Cerebellar nuclear complex (tissue), 1 donor: ENCODE results near the gene VTCN1.
"Not testable (repeated sequence)": the region's sequence is repeated elsewhere in the genome, so short reads cannot be mapped to it uniquely, and the experiment has no call there.

Source experiments
- DNase-seq, 2 experiments: peaks; one replicate each; lab custom pipeline; 2025; lab: John Stamatoyannopoulos, UW

Gene VTCN1, protein sequence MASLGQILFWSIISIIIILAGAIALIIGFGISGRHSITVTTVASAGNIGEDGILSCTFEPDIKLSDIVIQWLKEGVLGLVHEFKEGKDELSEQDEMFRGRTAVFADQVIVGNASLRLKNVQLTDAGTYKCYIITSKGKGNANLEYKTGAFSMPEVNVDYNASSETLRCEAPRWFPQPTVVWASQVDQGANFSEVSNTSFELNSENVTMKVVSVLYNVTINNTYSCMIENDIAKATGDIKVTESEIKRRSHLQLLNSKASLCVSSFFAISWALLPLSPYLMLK

DNA sequence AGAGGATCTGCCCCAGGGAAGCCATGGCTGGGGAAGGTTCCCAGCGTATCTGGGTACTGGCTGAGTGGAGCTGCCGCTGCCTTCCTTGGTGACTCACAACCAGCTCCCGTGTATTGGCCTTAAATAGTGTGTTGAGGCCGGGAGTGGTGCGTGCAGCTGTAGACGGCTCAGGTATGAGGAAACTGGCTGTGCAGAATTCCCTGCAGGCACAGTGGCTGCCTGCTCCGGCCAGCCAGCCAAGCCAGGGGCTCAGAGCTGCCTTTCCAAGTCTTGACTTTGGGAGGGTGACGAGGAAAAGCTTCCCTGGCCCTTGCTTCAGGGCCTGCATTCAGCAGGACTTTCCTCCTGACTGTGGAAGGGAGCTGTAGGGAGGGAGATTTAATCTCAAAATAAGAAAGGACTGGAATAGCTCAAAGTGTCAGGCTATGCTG is at the start of gene VTCN1:
Gene VTCN1 (minus strand): TSS at position 97 of the 431 bp plus-strand sequence. CDS start 72 bp downstream, at position 25.
- DNase-seq = no peak

DNA sequence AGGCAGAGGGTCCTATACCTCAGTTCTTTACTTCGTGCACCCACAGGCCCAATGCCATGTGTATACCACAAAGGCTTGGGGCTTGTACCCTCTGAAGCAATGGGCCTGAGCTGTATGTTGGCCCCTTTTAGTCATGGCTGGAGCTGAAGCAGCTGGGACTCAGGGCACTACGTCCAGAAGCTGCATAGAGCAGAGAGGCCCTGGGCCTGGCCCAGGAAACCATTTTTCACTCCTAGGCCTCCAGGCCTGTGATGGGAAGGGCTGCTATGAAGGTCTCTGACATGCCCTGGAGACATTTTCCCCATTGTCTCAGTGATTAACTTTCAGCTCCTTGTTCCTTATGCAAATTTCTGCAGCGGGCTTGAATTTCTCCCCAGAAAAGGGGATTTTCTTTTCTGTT is 48.1 kb upstream of the VTCN1 start:
- no peak for DNase-seq

DNA sequence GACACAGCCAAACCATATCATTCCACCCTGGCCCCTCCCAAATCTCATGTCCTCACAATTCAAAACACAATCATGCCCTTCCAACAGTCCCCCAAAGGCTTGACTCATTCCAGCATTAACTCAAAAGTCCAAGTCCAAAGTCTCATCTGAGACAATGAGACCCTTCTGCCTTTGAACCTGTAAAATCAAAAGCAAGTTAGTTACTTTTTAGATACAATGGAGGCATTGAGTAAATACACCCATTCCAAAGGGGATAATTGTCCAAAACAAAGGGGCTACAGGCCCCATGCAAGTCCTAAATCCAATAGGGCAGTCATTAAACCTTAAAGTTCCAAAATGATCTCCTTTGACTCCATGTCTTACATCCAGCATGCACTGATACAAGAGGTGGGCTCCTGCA is 47.3 kb upstream of the VTCN1 start:
- DNase-seq = not testable (repeated sequence)

DNA sequence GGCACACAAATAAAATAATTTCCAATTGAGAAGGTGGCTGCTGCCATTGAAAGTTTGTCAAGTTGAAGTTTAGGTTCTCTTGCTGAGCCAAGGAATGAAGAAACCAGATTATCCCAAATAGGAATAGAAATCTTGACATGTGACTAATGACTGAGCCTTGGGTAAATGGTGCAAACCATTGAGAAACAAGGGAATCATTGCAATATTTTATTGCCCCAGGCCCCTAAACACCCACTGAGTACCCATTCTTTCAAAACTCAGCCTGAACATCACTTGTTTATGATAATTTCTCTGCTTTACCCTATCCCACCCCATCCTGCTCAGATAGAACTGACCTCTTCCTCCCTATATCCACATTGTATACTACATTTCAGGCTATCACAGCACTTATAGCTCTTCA is 46.6 kb upstream of the VTCN1 start:
- DNase-seq = no peak

DNA sequence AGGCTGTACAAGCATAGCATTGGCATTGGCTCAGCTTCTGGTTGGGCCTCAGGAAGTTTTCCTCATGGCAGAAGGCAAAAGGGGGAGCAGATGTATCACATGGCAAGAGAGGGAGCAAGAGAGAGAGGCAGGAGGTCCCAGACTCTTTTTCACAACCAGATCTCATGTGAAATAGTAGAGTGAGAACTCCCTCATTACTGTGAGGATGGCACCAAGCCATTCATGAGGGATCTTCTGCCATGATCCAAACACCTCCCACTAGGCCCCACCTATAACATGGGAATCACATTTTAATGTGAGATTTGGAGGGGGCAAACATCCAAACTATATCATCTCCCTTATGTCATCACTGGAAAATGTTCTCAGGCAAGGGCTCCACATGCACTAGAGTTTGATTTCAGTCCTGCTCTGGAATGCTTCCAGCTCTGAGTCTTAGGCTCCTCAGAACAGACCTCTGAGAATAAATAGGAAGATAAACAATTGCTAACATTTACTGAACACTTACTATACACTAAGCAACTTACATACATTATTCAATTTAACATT is 39.4 kb upstream of the VTCN1 start:
- DNase-seq = no peak

DNA sequence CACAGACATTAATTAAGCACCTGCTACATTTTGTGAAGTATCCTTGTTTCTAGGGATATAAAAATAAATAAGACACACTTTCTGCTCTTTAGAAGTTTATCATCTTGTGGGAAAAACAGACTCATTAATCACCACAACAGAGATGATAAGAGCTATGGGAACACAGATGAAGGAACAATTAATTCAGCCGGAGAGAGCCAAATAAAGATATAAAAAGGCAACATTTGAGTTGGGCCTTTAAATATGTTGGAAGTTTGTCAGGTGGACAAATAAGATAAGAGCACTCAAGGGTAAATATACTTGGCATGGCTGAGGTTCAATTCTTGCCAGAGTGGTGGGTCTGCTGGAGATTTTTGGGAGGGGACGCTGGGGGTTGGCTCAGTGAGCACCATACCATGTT is 34.2 kb upstream of the VTCN1 start:
- DNase-seq = no peak

DNA sequence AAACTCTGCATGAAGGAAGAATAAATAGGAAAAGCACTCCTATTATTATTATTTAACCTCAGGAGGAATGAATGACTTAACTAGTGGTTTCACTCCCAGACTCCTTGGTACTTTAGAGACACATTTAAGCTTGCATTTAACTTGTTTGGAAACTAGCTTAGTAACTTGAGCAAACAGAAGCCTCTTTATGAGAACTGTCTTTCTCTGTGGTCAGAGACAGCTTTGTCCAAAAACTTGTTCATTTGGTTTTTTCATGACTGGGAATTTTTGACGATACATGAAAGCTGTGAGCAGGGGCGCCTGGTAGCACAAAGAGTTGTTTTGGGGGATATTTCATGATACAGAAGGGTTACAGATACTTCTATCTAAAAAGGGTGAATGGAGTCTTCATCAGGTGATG is 33.6 kb upstream of the VTCN1 start:
- DNase-seq = no peak

DNA sequence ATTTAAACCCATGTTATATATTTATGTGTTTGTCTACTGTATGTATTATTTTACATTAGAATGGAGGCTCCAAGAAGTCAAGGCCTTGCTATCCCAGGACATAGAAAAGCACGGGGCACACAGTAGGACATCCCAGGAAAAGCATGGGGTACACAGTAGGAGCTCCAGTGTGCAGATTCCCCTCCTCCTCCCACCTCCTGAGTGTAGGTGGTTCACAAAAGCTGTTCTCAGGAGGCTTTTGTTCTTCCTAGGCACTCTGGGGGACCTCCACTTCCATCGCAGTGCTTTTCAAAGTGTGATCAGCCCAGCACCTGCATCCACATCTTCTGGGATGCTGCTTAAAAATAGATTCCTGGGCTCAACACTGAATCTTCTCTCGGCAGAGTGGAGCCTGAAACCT is 30.8 kb upstream of the VTCN1 start:
- no peak for DNase-seq

DNA sequence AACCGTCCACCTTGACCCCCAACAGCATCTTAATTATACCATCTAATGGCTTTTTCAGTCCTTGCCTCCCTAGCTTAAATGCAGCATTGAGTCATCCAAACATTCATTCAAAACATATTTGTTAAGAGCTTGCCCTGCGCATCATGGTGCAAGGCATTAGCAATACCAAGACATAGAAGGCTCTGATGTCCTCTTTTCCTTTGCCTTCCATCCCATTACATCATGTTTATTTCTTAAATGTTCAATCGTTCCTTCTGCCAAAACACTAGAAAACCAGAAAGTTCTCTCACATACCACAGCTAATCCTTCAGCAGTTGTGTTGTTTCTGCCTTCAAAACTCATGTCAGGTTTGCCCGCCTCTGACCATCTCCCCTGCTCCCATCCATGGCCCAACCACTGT is 29.8 kb upstream of the VTCN1 start:
- DNase-seq = no peak

DNA sequence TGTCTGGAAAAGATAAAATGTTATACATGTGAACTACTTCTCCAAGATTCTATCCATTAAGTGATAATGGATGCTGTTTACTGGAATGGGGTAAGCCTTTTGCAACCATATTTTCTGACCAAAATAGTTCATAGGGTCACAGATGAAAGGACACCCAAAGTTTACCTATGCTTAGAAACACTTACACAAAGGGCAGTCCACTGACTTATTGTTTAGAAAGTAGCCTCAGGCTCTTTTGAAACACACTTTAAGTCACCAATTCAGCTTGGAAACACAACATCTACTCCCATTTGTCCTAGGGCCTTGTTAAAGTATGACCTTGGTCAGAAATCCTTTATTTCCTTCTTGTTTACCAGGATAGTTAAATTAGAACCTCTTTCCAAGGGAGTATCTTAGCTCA is 28.7 kb upstream of the VTCN1 start:
- no peak for DNase-seq

DNA sequence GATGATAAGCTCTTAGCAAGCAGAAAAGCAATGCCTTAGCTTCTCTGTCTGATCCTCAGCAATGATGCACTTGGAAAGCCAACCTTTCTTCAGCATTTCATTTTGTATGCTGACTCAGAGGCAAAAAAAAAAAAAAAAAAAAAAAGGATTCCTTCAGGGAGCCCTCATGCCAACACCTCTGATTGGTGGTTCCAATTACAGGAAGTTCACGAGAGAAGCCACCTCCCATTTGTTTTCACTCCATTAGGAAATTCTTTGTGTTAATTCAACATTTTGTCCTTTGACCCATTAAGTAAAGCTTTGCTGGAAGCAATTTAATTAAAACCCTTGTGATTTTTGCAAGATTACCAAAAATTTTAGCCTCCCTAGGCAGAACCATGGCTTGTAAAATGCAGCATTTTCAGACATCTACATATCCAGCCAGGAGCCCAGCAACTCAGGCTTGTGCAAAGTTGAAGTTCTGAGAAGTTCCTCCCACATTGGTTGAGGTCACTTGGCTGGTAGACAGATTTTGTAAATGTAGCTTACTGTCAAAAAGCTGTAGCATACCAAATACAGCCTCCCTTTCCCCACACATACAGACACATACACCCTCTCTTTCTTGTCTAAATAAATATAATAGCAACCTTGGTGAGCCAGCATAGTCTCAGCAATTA is 27.1 kb upstream of the VTCN1 start:
- no peak for DNase-seq

DNA sequence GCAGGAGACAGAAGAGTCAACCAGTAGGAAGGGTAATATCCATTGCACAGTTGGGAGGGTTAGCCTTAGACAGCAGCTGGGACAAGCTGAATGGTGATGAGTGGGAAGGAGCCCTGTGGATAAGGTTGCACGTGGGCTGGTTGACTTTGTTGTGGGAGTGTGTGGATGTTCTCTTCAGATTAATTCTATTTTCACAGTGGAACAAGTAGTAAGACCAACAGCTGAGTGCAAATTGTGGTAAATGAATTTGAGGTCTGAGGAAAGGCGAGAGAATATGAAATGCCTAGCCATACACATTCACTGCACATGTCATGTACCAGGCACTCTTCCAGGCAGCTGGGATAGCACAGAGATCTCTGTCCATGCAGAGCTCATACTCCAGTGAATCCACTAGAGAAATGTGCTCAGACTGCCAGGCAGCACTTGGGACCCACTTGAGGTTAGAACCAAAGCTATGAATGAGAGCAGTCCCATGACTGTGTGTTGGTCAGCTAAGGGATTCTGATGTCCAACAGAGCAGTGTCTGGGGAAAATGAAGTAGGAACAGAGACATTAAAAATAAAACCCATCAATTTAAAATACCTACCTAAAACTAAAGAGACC is 25.2 kb upstream of the VTCN1 start:
- DNase-seq = no peak

DNA sequence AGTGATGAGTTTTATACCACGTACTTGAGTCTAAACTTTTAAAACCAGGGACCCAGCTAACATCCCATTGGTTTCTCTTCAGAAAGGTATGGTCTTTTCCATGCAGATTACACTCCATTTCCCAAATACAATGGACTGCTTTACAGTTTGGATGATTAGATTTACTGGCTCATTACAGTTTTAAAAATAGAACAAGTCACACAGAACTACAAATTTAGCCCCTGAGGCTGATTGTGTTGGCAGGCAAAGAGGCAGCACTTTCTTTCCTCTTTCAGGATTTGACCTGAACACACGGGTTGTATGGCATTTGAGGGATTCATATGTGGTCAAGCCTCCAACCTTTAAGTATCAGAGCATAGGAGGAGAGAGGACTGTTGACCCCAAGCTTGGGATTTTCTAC is 21.8 kb upstream of the VTCN1 start:
- no peak for DNase-seq

DNA sequence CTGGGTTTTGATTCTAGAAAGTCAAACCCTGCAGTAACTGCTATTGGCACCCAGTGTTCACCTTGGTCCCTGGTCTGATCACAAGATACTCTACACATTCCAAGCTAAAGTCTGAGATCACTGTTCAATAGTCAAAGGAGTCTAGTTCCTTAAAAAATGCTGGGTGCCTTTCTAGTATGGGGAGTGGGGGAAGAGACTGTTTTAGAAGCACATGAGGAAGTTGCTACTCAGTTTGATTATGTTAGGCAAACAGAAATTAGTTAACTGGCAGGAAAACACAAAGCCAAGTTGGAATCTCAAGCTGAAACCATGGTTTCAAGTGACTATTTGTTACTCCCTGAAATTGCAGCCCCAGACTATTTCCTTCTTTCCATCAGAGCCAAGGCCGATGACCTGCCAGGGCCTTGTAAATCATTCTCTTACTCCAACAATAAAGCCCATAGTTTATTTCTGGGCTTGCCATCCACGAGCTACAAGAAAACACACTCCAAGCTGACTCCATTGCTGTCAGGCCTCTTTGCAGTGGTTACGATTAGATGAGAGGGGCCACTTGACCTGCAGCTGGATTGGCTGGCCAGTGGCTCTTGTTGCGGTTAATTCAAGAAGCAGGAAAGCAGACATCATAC is 21.1 kb upstream of the VTCN1 start:
- no peak for DNase-seq

DNA sequence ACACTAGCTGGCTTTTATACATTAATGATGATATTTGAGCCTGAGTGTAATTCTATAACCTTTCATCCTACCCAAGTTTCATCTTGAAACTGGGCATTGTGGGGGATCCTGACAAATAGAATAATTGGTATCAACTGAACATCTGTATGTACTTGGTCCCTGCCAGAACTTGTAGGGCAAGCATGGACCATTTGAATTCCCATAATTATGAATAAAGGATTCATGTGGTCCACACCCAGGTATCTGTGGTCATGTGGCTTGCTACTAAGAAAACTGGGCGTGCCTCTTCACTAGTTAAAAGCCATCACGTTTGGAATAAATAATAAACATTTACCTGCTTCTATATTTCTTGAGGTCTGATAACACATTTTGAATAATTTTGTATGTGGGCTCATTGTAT is 20.6 kb upstream of the VTCN1 start:
- no peak for DNase-seq

DNA sequence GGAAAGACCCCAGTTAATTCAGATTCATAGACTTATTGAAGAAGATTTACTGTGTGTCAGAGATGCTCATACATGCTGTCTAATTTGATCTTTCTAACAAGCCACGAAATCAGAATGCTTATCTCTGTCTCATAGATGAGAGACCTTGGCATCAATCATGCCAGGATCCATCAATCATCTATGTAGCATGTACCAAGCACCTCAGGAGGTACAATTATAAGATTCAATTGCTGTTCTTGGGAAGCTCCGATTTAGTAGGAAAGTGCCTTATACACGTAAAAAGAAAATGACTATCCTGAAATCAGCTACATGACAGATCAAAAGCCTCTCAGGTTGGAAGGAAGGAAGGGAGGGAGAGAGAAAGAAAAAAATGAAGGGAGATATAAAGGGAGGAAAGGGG is 18.5 kb upstream of the VTCN1 start:
- no peak for DNase-seq

DNA sequence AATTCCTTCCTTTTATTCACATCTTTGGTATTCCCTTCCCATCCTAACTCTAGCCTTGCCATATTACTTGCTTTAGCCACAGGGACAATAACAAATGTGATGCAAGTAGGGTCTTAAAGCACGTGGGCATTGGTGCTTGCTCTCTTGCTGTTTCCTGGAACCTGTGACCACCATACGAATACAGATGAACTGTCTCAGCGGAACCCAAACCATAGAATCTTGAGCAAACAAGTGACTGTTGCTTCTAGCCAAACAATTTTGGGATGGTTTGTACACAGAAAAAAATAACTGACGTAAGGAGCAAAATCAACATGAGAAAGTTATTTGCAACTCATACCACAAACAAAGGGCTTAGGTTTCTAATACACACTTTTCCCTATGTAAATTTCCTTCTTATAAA is 15.2 kb upstream of the VTCN1 start:
- DNase-seq = no peak

DNA sequence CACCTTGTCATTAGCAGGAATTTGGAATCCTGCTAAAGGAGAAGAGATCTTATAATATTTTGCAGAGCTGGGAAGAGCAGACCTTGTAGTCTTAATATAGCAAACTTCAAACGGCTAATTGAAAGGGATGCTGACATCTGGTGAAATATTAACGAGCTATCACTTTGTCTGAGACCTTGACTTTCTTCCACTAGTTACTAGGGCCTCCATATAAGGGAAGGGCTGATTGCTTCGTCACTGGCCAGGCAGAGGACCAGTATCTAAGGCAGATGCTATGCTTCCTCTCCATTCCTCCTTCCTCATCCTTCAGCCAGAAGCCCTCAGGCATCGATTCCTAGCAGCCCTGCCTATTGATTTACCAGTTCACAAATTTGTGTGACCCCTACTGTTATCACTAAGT is 6.0 kb upstream of the VTCN1 start:
- no peak for DNase-seq

DNA sequence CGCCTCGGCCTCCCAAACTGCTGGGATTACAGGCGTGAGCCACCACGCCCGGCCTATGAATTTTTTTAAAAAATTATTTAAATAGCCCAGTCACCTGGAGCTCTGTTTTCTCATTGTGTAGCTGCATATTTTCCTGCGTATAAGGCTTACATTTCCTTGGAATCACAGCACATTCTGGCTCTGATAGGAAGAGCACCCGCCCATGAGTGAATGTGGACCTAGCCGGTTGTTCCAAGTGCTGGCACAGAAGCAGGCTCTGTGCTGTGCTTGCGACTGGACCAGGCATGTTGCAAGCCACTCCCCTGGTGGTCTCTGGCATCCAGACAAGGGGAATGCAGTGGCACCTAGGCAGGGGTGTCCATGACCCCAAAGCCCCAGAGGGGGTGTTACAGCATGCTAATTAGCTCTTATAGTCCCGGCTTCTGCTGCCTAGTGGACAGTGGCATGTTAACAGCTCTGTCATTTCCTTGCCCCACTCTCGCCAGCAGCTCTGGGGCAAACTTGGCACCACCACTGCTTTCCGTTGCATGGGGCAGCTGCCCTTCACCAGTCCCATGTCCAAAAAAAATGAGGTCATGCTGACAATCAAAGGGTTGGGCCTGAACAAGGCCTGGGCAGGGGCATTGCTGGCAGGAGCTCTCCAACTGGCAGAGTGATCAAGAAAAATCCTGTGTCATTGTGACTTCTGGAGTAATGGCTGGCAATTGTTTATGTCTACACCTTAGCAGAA is 5.2 kb upstream of the VTCN1 start:
- no peak for DNase-seq

DNA sequence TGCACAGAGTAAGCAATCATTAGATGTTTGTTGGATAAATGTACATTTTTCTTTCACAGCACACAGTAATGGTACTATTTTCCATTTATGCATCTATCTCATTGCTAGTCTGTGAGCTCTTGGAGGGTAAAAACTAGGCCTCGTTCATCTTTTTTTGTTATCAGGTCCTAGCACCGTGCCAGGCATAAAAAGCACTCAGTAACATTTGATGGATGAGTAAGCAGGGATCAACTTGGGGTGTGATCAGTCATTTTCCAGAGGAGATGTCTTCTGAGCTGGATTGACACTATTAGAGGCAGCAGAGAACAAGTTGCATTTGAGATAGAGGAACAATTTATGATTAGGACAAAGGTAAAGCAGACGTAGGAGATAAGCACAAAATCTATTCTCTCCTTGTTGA is 4.3 kb upstream of the VTCN1 start:
- no peak for DNase-seq

DNA sequence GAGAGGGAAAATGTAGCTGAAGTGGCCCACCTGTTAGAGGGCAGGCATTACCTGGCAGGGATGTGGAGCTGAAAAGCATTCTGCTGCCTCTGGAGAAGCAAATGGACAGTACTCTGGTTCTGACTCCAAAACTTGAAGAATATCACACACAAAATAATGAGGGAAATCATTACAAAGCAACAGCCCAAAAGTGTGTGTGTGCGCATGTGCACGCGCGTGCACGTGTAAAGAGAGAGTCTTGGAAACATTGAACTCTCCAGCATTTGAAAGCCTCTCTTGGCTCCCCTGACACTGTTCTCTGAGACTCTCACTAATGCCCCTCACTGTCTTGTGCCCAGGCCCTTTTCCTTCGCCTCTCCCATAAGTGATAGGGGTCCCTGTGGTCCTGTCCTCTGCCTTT is 2.3 kb upstream of the VTCN1 start:
- no peak for DNase-seq

DNA sequence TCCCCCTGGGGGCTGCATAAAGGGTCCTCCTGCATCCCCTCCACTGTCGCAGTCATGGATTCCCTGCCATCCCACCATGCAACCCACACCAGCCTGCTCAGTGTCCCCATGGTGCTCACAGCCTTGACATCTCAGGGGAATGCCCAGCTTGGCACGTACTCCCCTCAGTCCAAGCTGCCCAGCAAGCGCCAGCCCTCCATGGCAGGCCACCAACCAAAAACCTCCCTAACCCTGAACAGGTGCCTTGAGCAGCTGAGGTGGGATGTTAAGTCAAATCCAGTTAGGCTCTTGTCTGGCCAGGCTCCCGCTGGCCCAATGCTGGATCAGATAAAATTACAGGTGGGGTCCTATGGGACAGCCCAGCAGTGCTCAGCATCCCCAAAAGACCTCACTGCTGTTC is 341 bp downstream of the VTCN1 start:
- no peak for DNase-seq
